Measurements from ENCODE around the gene FRMD6. TPM values are rescaled to one million over a fixed set of nuclear protein-coding genes. Genes with fewer than 3 reads are reported as not detected.

Gene FRMD6
- total and polyA plus RNA-seq, 10 of the 15 experiments (the other 5 are each of a cell fraction or from before 2014, with no cell fraction given): 0.86 to 7.8 (median 3.3) TPM

GRCh38 chr14:51704545-51704944 lies 52.8 kb downstream of the FRMD6 start:
- intact Hi-C loops (cut with micrococcal nuclease; ENCODE audit: unreplicated experiment): no loop called here
- no peak overlapping the region for H3K4me2 ChIP-seq (ENCODE audit: control insufficient read depth, insufficient read depth)
- no peaks in the 10 kb centered on the region for H3K36me3 ChIP-seq (ENCODE audit: control insufficient read depth in 2 of 2, insufficient read depth in 2 of 2, low read length in 1 of 2)
- ATAC-seq (no peak), FAIRE-seq (no peak), DNase-seq (ENCODE audit: low read depth, low spot score) (no peak)
- H3K9me3 ChIP-seq (replicated peaks; ENCODE audit: control insufficient read depth, insufficient read depth, low read length): no peaks in the 10 kb centered on the region
- no peaks in the 10 kb centered on the region for H3K27me3 ChIP-seq (replicated peaks in 1 of 2; ENCODE audit: control insufficient read depth in 2 of 2, insufficient read depth in 2 of 2, low read length in 1 of 2)
- in situ Hi-C loops (cut with MboI): no loop called here
- TF ChIP-seq SKIL (IDR thresholded peaks at IDR 0.05; ENCODE audit: low read depth, poor library complexity, severe bottlenecking) (no peak), ZBTB33 (IDR thresholded peaks at IDR 0.05) (no peak), ZSCAN29 (IDR thresholded peaks at IDR 0.05) (no peak)
- H3K27ac ChIP-seq (ENCODE audit: control insufficient read depth, insufficient read depth): no peak overlapping the region
- 63% methylated on average over 3 of the region's 3 CpGs for WGBS (ENCODE audit: insufficient coverage, insufficient replicate concordance, low lambda C conversion rate, missing lambda C conversion rate)
- ChIA-PET POLR2A (no interaction called here), RAD21 (ENCODE audit: unreplicated experiment) (no interaction called here), SMC1A (ENCODE audit: uncharacterized antibody, unreplicated experiment) (no interaction called here), CTCF (no interaction called here)
- no peak overlapping the region for H2AFZ ChIP-seq (ENCODE audit: control insufficient read depth, low read depth, low read length)
- no peak overlapping the region for H3K9ac ChIP-seq (ENCODE audit: control insufficient read depth, insufficient read depth, low read length)
- H4K20me1 ChIP-seq (ENCODE audit: control insufficient read depth, insufficient read depth): no peaks in the 10 kb centered on the region
- no peaks in the 10 kb centered on the region for H3K79me2 ChIP-seq (ENCODE audit: control insufficient read depth, insufficient read depth, low read length)
- H3K4me3 ChIP-seq: no peak overlapping the region
- BruUV-seq (replicated peaks): no TSS peak
- no peaks in the 10 kb centered on the region for H3K4me1 ChIP-seq (ENCODE audit: control insufficient read depth, insufficient read depth, low read length)

DNA sequence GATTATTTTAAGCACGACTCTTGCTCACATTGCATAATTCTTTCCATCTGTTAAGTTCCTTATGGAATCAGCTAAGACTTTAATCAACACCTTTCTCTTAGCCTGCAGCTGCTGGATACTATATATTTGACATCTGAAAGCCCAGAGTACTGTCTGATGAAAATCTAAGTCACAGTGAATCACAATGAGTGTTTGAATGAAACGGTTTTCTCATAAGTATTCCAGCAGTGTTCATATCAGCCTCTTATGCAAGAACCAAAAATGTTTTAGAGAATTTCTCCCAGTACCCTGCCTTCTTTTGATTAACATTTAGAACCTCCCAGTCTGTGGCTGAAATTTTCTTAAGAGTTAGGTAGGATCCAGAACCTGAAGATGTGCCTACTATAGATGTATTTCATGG lies 55.6 kb downstream of the FRMD6 start:
- no peak for FAIRE-seq
- ChIA-PET RAD21 (ENCODE audit: unreplicated experiment) (no interaction called here), POLR2A (no interaction called here), CTCF (no interaction called here), SMC1A (ENCODE audit: uncharacterized antibody, unreplicated experiment) (interaction anchor here (0.8 kb wide), 1 partner anchor 23 kb away, joined by 3 read pairs; no protein-coding TSS in a partner anchor)
- H3K4me2 ChIP-seq (ENCODE audit: control insufficient read depth, insufficient read depth): no peak overlapping the region
- no peaks in the 10 kb centered on the region for H3K4me1 ChIP-seq (ENCODE audit: control insufficient read depth, insufficient read depth, low read length)
- ATAC-seq: no peak
- no peak overlapping the region for H3K9ac ChIP-seq (ENCODE audit: control insufficient read depth, insufficient read depth, low read length)
- no peaks in the 10 kb centered on the region for H3K9me3 ChIP-seq (replicated peaks; ENCODE audit: control insufficient read depth, insufficient read depth, low read length)
- no peak overlapping the region for H2AFZ ChIP-seq (ENCODE audit: control insufficient read depth, low read depth, low read length)
- H3K27ac ChIP-seq (ENCODE audit: control insufficient read depth, insufficient read depth): no peak overlapping the region
- in situ Hi-C loops (cut with MboI): no loop called here
- no peaks in the 10 kb centered on the region for H3K36me3 ChIP-seq (ENCODE audit: control insufficient read depth in 2 of 2, insufficient read depth in 2 of 2, low read length in 1 of 2)
- no peak for DNase-seq (ENCODE audit: low read depth, low spot score)
- intact Hi-C loops (cut with micrococcal nuclease; ENCODE audit: unreplicated experiment): no loop called here
- BruUV-seq (replicated peaks): no TSS peak
- no peaks in the 10 kb centered on the region for H3K79me2 ChIP-seq (ENCODE audit: control insufficient read depth, insufficient read depth, low read length)
- no peaks in the 10 kb centered on the region for H3K27me3 ChIP-seq (replicated peaks in 1 of 2; ENCODE audit: control insufficient read depth in 2 of 2, insufficient read depth in 2 of 2, low read length in 1 of 2)
- WGBS (ENCODE audit: insufficient coverage, insufficient replicate concordance, low lambda C conversion rate, missing lambda C conversion rate): 19% methylated on average over 2 of the region's 2 CpGs
- no peak overlapping the region for H3K4me3 ChIP-seq
- no peaks in the 10 kb centered on the region for H4K20me1 ChIP-seq (ENCODE audit: control insufficient read depth, insufficient read depth)
- TF ChIP-seq, protein P1, sequence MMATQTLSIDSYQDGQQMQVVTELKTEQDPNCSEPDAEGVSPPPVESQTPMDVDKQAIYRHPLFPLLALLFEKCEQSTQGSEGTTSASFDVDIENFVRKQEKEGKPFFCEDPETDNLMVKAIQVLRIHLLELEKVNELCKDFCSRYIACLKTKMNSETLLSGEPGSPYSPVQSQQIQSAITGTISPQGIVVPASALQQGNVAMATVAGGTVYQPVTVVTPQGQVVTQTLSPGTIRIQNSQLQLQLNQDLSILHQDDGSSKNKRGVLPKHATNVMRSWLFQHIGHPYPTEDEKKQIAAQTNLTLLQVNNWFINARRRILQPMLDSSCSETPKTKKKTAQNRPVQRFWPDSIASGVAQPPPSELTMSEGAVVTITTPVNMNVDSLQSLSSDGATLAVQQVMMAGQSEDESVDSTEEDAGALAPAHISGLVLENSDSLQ (IDR thresholded peaks at IDR 0.05): no peak
- TF ChIP-seq FOXK2 (IDR thresholded peaks at IDR 0.05): no peak
- TF ChIP-seq NFYA (IDR thresholded peaks at IDR 0.05; ENCODE audit: borderline replicate concordance, low read depth, low read length): no peak
- TF ChIP-seq ZNF24 (IDR thresholded peaks at IDR 0.05): no peak
- no peak for TF ChIP-seq IKZF2 (IDR thresholded peaks at IDR 0.05)
- TF ChIP-seq JUNB (IDR thresholded peaks at IDR 0.05): no peak
- TF ChIP-seq BACH1 (IDR thresholded peaks at IDR 0.05; ENCODE audit: borderline replicate concordance): no peak
- TF ChIP-seq, protein P2, sequence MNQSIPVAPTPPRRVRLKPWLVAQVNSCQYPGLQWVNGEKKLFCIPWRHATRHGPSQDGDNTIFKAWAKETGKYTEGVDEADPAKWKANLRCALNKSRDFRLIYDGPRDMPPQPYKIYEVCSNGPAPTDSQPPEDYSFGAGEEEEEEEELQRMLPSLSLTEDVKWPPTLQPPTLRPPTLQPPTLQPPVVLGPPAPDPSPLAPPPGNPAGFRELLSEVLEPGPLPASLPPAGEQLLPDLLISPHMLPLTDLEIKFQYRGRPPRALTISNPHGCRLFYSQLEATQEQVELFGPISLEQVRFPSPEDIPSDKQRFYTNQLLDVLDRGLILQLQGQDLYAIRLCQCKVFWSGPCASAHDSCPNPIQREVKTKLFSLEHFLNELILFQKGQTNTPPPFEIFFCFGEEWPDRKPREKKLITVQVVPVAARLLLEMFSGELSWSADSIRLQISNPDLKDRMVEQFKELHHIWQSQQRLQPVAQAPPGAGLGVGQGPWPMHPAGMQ (IDR thresholded peaks at IDR 0.05; ENCODE audit: borderline replicate concordance): no peak
- no peak for TF ChIP-seq CBX5 (IDR thresholded peaks at IDR 0.05; ENCODE audit: low read depth)
- no peak for TF ChIP-seq STAT1 (conservative IDR thresholded peaks at IDR 0.05)
